Measurements from ENCODE around the gene TMIGD1. TPM values are rescaled to one million over a fixed set of nuclear protein-coding genes. Genes with fewer than 3 reads are reported as not detected.
A peak's percentile ranks its signal among the peaks of the same experiment; 100 is the strongest.

TMIGD1 gene
- total RNA-seq, 1 donor: not detected

GRCh38 chr17:30291543-30292285, 42.1 kb downstream of the TMIGD1 start, which contains the start of gene BLMH:
Gene BLMH, minus strand, starts transcription at chr17:30291944. Its CDS starts 125 bp downstream, at chr17:30291819.
- TF ChIP-seq CTCF (IDR thresholded peaks at IDR 0.05; ENCODE audit: insufficient read depth, low read depth, low read length): no peak
- H3K4me3 ChIP-seq (ENCODE audit: low read depth, low read length): peak within 1 kb of the TSS; percentile 96
- DNase-seq (ENCODE audit: low read depth): peak; percentile 81

DNA sequence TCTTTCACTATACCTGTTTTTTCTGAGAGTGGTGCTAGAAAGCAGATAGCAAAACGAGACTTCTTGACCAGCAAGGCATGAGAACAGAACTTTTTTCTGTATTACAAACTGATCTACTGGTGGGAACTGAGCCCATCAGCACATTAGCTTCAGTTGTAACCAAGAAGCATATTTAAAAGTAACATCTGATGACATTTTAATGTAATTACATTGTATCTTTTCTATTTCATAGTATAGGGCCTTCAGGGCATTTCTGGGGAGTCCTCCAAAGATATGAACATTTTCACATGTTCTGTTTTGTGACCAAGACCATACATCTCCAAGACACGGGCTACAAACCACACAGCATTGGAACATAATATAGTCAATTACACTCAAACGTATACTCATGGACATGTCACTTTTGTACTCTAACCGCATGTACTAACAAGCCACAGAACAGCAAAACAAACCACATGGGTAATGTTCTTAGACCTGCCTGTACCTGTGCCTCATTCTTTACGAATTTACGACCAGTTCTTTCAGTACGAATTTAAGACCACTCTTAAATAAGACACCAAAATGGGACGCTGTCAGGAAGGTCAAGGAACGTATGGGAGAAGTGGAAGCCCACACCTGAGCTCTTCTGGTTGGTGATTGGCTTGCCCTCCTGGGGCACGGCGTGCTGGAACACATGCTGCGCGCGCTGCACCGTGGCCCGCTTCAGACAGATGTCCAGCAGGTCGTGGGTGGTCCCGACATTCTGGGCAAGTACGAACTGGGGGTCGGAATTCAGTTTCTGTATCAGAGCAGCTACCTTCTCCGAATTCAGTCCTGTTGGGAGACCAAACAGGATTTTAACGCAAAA, 42.9 kb downstream of the TMIGD1 start:
- H3K4me3 ChIP-seq (ENCODE audit: low read depth, low read length): peak overlapping the region; percentile 96
- no peak for TF ChIP-seq CTCF (IDR thresholded peaks at IDR 0.05; ENCODE audit: insufficient read depth, low read depth, low read length)
- peak; percentile 38 for DNase-seq (ENCODE audit: low read depth)

- no peak for DNase-seq (ENCODE audit: low read depth)
- TF ChIP-seq CTCF (IDR thresholded peaks at IDR 0.05; ENCODE audit: insufficient read depth, low read depth, low read length): no peak
- no peak overlapping the region for H3K4me3 ChIP-seq (ENCODE audit: low read depth, low read length)
Observed at GRCh38 chr17:30290077-30290476, 43.8 kb downstream of the TMIGD1 start.

GRCh38 chr17:30279156-30279555, 54.7 kb downstream of the TMIGD1 start:
- DNase-seq (ENCODE audit: low read depth): no peak
- H3K4me3 ChIP-seq (ENCODE audit: low read depth, low read length): no peak overlapping the region
- no peak for TF ChIP-seq CTCF (IDR thresholded peaks at IDR 0.05; ENCODE audit: insufficient read depth, low read depth, low read length)

- no peak overlapping the region for H3K4me3 ChIP-seq (ENCODE audit: low read depth, low read length)
- peak; percentile 46 for DNase-seq (ENCODE audit: low read depth)
- peak; percentile 50 for TF ChIP-seq CTCF (IDR thresholded peaks at IDR 0.05; ENCODE audit: insufficient read depth, low read depth, low read length)
Observed at GRCh38 chr17:30278032-30278431, 55.8 kb downstream of the TMIGD1 start.

- no peak overlapping the region for H3K4me3 ChIP-seq (ENCODE audit: low read depth, low read length)
- TF ChIP-seq CTCF (IDR thresholded peaks at IDR 0.05; ENCODE audit: insufficient read depth, low read depth, low read length): no peak
- DNase-seq (ENCODE audit: low read depth): no peak
Observed at GRCh38 chr17:30275911-30276310, 57.9 kb downstream of the TMIGD1 start.

Data from fibroblast of villous mesenchyme (primary cell).